ENCODE measurements around the gene RGS9. TPM values are rescaled to one million over a fixed set of nuclear protein-coding genes. Genes with fewer than 3 reads are reported as not detected.

The RGS9 gene
- total RNA-seq, 1 donor from 2014 or later: 0.60 TPM

GRCh38 chr17:65259281-65259680 lies 122.1 kb downstream of the RGS9 start:
- DNase-seq (ENCODE audit: low read depth in 2 of 2): no peak

GRCh38 chr17:65259696-65260485 lies 122.7 kb downstream of the RGS9 start:
- no peak for DNase-seq (ENCODE audit: low read depth in 2 of 2)

- DNase-seq (ENCODE audit: low read depth in 2 of 2): no peak
These were observed 123.5 kb downstream of the RGS9 start for GRCh38 chr17:65260626-65261025.

- peak in 1 of 2 donors; percentile 42 for DNase-seq (ENCODE audit: low read depth in 2 of 2)
These were observed 124.0 kb downstream of the RGS9 start for GRCh38 chr17:65261152-65261551.

- DNase-seq (ENCODE audit: low read depth in 2 of 2): peak; percentile 79 to 88
These were observed 124.8 kb downstream of the RGS9 start for GRCh38 chr17:65261682-65262636.

- peak; percentile 46 to 54 for DNase-seq (ENCODE audit: low read depth in 2 of 2)
These were observed 128.1 kb downstream of the RGS9 start for GRCh38 chr17:65265276-65265675.

- peak in 1 of 2 donors; percentile 55 for DNase-seq (ENCODE audit: low read depth in 2 of 2)
These were observed 131.7 kb downstream of the RGS9 start for GRCh38 chr17:65268832-65269231.

GRCh38 chr17:65270499-65271253 lies 133.5 kb downstream of the RGS9 start:
- DNase-seq (ENCODE audit: low read depth in 2 of 2): no peak

GRCh38 chr17:65271296-65271695 lies 134.1 kb downstream of the RGS9 start:
- DNase-seq (ENCODE audit: low read depth in 2 of 2): no peak

Other genes starting within 250 kb of the RGS9 start
- 4.1 and 8.3 TPM in 2 replicates for gene LRRC37A3, start 217.9 kb upstream of the RGS9 start, total RNA-seq
- 29.6 and 39.9 TPM in 2 replicates for gene GNA13, start 80.6 kb upstream of the RGS9 start, total RNA-seq

All from lung microvascular endothelial cell (primary cell).